CD4-positive, alpha-beta T cell treated with Interleukin-4 for 4 hours (primary cell): ENCODE measurements around the gene ARID5B.
"Not testable (repeated sequence)": the region's sequence is repeated elsewhere in the genome, so short reads cannot be mapped to it uniquely, and the experiment has no call there.

Experiments used
- DNase-seq: peaks from one replicate; pipeline ENCODE4 v3.0.0-alpha.2; 2020

The ARID5B gene

DNA sequence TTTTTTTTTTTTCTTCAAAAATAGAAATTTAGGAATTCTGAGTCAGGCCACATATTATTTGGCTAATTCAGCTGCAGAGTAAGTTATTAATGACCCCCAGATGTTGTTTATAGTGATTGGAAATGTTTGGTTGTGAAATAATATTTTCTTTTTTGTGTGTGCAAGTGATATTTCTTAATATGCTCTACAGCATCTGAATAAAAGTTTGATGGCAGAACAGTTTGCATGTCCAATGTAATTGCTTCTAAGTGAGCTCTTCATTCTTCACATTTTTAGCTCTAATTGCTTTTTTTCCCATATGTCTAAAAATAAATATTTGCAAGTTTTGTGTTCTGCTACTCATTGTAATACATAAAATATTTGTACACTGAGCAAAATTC is 116.0 kb downstream of the ARID5B start:
- no peak for DNase-seq

DNA sequence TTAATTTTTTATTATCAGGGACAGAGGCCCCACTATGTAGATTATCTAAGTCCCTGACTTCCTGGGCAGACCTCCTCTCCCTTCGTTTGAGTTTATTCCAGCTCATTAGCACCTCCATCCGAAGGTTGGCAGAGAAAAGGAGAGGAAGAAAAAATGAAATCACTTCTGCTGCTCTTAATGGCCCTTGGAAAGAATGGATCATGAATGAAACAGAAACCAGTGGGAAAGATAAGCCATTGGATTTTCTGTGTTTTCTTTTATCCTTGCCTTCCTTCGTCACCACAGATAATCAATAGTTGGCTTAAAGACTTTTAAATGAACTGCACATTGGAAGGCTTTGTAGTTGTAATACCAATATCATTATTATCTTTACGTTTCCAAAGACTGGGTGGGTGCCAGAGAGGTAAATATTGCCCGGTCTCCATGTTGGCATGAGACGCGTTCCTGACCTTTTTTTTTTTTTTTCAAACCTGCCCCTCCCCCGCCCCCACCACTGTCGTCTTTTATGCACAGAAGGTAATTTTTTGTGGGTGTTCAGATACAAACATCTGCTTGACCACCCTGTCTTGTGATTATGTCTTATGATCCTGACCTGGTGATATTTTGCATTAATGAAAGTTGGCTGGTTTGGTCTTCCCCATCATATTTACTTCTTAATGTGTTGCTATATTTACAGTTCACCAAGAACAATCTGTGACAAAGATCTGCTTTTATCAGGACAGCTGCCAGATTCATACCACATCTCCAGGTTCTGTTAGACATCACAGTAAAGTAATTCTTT is 116.8 kb downstream of the ARID5B start:
- no peak for DNase-seq

DNA sequence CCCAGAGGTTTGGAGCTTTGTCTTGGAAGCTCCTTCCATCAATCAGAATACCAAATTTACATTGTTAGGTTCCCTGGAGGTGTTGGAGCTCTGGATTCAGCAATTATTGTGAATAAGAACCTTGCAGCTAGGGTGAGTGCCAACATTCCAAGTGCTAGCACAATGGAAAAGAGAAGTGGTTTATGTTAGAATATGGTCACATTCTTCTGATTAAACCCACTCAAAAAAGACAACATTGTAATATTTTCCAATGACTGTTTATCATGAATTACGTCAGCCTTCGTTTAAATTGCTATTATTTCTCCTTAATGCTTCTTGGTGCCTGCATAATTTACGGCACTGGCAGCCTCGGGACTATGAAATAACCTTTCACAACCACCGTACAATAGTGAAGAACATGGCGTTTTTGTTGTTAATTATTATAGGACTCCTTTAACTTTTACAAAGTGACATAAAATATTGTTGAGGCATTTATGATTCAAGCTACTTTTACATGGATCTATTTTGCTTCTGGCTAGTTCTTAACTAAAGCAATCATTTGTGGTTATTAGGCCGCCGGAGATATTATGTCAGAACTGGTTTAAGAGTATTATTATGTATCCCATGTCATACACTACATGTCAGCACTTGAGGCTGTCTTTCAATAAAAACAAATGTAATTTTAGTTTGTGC is 117.7 kb downstream of the ARID5B start:
- no peak for DNase-seq

DNA sequence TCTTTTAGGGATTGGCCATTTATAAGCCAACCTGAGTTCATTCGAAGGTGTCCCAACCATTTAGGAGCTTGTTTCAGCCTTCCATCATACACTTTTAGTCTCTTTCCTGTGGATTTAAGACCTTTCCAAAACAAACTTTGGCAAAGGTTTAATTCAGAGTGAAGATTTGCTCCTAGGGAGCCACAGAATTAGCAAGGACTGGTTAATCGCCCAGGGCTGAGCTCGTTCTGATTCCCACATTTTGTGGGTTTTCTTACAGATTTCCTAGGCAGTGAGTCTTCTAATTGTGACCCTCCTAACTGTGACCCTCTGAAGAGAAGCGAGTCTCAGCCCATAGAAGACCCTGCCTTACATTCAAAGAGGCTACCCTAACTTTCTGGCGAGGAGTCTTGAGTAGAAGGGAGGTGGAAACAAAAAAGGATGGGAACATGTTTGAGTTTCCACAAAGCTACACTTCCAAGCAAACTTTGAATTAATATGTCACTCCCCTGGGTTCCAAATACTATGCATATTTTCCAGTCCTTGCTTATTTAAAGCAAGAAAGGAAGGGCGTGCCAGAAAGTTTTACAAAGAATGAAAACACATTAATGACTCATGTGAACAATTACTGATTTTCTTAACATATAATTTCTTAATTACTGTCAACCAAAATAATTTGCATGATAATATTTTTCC is 118.3 kb downstream of the ARID5B start:
- DNase-seq = peak; percentile 22

DNA sequence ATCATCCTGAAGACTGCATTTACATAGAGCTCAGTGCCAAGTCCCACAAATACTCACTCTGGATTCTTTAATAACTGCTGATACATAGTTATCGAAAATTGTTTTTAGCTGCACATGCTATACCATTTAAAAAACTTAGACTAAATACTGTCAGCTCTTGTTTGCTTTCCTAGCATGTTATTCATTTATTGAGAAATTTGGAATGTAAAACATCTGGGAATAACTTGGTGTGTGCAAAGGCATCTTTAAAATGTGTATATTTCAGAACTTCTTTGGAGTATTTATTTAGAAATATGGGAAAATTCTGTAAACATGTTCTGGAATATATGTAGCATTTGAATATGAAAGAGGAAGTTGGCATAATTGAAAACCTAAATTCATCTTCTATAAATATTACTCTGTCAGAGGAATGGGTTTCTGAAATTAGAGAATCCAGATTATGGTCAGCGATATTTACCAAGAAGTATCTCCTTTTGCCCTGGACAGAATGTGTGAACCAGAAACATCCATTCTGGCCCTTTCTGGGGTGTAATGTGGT is 119.7 kb downstream of the ARID5B start:
- DNase-seq = no peak

DNA sequence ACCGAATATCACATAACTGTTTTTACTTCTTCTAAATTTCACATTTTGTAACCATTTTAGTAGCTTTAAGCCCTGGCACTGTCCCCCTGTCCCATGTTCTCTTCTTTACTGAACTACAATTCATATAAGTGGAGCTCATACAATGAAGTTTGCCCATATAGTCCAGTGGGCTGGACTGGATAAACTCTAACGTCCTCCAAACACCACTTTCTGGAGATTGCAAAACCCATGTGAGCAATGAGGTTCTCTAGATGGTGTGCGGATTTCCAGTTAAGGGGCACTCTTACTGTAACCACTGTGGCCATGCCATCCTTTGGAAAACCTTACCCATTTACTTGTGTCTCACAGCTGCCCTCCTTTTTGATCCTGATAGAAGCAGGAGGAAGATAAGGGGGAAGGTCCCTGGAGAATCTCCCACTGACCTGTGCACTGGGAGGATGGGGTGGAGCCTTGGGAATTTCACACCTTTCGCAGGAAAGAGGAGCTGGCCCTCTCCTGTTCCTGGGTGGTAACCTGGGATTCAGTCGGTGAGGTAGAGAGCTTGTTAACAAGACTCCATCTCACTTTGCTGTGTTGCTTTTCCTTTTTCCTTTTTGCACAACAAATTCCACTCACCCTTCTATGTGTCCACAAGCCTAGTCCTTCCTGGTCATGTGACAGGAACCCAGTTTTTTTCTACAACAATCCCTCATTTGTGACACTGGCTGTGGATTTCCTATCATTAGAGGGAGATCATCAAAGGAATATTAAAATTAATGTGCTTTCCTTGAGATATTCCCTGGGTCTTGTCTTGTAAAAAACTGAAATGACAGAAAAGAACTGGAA is 120.7 kb downstream of the ARID5B start:
- DNase-seq = no peak

DNA sequence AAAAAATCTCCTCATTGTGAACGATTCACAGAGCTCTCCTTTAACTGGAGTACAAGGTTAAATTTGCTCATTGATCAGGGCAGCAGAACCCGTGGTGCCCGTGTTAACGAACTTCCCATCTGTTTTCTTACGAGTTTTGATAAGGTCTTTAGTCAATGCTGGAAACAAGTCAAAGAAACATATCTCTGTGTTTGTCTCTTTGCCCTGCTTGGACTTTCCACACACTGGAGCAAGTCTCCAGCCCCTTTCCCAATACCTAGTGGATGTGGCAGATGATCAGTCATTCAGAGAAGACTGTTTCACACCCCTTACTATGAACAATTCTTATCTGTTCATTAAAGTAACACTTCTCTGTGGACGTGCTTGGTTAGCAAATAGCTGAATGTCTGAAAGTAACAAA is 121.3 kb downstream of the ARID5B start:
- no peak for DNase-seq

DNA sequence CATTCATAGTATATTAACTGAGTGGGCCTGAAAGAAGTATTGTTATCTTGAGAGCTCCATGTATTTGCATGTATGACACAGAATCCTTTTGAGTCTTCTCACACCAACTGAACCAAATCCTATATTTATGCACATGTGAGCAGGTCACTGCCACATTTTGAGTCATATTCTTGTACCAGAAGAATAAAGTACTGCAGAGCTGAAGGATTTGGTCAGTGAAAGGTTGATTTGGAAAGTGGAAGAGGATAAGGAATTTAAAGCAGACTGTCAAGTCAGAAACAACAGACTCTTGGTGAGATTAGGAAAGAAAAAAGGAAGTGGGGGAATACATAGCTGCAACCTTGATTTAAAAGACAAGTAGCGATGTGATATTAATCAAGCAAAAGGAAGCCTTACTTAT is 121.8 kb downstream of the ARID5B start:
- no peak for DNase-seq

DNA sequence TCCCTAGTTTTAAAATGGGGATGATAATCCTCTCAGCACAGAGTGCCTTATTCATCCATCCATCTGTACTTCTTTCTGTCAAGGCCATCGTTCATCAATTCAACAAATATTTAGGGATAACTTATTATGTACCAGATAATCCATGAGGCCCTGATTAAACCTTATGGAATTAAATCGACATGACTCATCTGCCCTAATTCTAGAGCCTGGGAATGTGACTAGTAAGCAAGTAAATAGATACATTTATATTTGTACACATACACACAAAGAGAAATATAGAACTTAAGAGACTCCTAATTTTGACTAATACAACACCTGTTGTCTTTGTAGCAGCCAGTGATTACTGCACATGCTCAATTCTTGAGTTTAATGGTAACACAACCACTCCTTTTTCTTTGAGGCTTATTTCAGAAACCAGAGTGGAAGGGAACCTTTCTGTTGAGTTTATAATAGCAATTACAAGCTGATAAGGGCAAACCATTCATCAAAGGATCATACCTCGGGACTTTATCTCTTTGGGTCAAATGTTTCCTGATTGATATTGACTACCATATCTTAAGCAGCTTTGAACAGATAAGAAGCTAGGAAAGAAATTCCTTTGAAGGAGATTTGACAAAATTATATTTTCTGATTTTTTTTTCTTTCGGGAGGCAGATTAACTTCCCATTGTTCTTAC is 122.7 kb downstream of the ARID5B start:
- no peak for DNase-seq

DNA sequence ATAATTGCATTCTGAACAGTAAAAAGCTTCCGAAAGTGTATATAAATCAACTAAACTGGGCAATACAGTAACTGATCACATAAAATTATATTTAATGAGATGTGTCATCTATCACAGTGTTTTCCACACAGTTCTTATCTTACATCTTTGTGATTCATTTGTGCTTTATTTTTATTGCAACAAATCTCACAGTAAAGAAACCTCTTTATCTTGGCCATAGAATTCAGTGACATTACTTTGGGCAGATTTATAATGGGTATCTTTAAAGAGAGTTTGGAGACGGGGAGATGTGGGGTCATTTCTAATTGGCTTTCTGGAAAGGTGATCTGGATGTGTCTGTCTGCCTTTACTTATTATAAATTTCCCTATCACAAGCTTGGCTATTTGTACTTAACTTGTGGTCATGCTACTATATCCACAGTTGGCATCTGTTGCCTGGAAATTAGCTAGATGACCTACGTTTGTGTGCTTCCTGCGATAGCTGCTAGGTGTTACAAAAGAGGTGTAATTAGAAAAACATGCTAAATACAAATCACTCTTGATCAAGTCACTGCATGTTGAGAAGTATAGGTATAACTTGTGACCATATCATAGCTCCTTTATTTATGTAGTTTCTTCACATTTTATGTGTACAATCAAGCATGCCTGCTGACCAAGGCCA is 123.8 kb downstream of the ARID5B start:
- no peak for DNase-seq

DNA sequence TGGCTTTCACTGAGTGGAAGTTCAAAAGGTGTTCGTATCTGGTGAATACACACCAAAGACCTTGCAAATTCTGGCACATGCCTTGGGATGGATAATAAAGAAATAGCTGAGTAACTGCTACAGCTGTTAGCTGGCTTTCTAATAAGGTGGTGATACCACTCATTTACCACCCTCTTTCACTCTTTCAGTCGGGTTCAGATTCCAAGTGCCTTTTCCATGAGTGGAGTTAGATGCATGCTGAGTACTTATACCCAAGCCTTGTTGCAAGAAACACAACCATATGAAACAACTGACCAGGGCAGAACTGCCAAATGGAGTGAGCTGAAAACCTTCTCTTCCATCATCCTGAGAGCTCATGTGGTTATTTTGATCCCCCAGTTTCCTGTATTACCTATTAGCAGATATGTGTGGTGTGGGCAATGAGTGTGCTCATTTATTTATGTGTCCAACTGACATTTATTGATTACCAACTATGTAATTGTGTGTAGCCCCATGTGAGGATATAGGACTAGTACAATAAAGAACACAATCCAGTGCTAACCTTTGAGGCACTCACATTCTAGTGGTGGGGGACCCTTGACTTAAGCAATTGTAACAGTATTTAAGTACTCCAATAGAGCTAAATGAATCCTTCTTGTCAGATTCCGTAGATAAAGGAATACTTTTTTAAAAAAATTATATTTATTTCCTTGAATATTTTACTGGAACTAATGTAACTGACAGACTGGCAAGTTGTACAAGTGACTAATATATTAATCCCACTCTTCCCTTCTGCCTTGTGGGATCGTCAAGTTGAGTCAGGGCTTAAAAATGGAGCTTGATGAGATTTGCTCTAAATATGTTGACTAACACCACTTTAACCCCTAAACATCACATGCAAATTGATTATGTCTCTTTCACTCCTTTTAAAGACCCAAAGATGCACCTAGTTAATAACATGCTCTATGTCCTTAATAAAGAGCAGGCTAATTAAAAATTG is 124.7 kb downstream of the ARID5B start:
- no peak for DNase-seq

DNA sequence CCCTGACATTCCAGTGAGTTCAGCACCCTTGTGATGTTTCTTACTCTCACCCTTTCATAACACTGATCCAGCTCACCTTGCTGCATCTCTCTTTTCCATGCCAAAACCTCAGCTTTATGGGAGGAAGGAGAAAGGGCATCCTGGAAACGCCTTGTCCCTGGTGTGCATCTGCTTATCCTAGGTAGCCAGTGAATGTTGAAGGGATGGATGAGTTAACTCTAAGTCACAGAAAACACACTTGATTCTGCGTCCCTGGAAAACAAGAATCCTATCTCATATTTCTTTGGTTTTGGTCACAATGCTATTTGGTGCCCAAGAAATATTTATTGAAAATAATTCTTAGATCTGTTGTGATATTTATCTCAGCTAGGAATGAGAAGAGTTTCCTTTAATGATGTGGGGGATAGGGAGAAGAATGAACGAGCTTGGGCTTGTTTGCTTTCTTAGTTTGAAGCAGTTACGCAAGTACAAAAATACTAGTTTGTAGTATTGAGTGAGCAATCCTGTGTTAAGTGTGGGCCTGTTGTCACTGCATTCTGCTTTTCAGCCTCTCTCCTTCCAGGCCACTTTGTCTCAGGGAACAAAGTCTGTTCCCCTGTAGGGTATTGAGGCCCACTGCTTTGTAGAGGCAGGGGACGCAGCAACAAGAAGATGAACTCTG is 126.5 kb downstream of the ARID5B start:
- DNase-seq = no peak

DNA sequence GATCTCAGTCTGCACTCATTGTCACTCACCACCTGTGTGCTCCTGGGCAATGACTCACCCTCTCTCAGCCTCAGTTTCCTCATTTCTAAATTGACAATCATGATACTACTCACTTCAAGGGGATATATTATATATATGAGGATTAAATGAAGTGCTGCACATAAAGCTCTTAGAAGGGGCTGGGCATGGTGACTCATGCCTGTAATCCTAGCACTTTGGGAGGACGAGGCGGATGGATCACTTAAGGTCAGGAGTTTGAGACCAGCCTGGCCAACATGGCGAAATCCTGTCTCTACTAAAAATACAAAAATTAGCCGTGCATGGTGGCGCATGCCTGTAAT is 127.0 kb downstream of the ARID5B start:
- not testable (repeated sequence) for DNase-seq

DNA sequence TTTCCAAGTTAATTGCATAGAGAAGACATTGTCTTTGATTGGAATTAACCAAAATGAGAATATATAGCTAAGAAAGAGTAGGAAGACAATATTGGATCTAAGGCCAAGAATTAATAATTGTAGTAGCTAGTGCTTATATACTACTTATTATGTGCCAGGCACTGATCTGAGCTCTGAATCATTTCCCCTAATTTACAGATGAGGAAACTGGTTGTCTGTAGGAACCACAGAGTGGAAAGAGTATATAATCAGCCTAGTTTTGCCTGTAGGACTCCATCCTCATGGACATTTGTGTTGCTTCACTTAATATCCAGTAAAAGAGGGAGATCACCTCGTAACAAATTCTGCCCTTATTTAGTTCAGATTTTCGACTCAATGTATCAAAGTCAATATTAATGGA is 127.9 kb downstream of the ARID5B start:
- DNase-seq = no peak

DNA sequence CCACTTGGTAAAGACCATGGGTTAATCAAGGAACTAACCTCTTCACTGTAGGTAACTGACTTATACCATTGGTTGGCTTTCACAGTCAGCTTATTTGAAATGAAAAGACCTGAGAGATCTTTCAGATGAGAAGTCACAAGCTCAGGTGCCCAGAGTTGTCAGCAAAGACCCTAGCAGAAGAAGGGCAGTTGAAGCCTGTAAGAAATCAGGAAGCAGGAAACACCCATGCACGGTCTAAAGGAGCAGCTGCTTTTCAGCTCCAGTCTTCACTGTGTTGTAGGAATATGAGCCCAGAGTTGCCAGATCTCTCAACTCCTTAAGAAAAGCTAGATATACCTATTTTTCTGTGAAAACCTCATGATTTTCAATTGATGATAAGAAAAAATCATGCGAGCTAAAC is 130.0 kb downstream of the ARID5B start:
- DNase-seq = no peak

DNA sequence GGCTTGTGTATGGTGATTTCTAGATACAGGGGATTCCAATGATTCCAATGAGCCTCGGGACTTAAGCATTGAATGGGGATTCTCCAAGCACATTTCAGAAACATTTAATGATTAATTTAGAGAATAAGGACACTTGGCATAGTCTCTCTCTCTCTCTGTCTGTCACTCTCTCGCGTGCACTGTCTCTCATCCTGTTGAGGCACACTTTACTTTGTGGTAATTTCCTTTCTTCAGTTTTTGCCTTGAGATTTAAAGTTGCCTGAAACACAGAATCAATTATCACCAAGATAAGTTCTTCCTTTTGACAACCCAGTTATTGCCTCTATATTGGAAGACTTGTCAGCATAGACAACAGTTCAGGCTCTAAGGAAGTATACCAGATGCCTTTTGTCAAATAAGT is 131.6 kb downstream of the ARID5B start:
- no peak for DNase-seq

DNA sequence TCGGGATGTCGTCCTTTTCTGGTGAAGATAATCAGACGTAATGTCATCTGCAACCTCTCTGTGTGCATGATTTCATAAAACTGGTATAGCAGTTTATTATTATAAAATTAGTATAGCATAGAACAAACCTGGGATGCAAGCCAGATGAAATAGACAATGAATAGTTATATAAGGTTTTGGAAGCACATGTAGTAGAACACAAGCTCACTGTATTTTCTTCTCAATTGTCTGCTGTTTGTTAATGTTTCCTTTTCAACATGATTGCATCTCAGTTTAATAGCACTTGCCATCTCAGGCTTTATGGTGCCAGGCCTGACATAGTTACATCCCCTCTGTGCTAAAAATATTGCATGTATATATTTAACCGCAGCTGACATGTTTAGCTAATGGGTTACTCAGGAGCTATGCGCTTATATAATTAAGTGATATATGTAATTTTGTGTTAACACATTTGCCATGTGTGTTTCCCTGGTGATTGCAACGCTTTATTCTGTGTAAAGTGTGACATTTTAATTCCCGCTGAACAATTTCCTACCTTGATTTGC is 132.7 kb downstream of the ARID5B start:
- DNase-seq = no peak

DNA sequence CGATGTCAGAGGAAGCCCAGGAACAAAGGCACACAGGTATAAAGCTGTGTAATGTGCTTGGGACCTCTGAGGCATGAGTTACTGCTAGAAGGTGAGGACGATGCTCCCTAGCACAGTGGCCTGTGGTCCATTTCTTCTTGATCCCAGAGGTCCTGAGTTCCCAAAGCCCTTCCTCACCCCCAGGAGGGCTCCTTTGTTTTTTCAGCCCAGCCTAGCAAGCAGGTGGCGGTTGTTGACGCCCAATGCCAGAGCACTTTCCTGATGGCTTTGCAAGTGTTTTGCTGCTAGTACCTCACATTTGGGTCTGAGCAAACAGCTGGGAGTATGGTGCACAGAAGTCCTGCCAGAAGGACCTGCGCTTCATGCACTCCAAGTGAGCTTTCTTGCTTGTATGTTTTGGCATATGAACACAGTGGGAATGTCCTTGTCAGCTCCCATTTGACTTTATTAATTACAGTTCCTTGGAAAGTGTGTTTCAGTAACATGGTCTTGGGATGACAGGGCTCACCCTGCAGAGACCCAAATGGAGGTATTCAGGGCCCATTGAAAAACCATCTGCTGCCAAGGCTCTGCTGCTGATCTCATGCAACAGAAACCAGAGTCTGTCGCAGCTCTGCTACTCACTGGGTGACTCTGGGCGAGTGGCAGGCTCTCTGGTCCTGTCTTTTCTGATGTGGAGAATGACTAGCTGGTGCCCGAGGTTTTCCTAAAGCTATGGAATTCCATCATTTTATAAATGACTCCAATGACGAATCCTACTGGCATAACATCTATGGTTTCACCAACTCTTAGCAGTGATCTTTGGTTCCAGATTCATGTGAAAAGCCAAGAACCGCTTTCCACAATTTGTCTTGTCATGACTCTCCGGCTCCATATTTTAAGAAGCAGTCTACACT is 134.9 kb downstream of the ARID5B start:
- no peak for DNase-seq
